Measurements from ENCODE around the gene HOMER3. TPM values are rescaled to one million over a fixed set of nuclear protein-coding genes. Genes with fewer than 3 reads are reported as not detected.

HOMER3 gene
- total and polyA plus RNA-seq, 2 donors (not counting 3 experiments of a cell fraction or from before 2014, with no cell fraction given) = 139 to 184 TPM

DNA sequence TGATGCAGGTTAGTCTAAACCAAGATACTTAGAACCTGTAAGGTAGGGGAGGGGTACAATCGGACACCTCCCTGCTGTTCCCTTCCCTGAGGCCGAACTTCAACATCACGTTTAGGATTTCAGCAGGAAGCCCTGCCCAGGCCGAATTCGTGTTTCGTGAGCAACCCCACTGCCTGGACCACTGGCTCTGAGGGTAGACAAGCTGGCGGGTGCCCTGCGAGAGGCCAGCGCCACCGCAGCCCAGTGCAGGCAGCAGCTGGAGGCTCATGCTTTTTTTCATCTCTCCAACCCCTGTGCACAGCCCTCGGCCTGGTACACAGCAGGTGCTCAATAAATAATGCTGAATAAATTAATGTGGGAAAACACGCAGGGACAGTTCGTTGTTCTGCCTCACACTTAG lies 7.7 kb downstream of the HOMER3 start:
- H3K9me3 ChIP-seq (replicated peaks; ENCODE audit: control insufficient read depth, insufficient read depth, low read length) = no peaks in the 10 kb centered on the region
- H3K4me2 ChIP-seq (ENCODE audit: insufficient read depth, low read length) = no peak overlapping the region
- intact Hi-C loops (cut with micrococcal nuclease) (loop anchor here (2.0 kb wide), 1 partner anchor 54 kb away; no protein-coding TSS in a partner anchor), dilution Hi-C loops (cut with MboI; ENCODE audit: extremely low pct_ligation_motif_present, low sequenced_read_pairs) (no loop called here)
- DNase-seq (ENCODE audit: low read depth, low spot score) (no peak), FAIRE-seq (no peak)
- TF ChIP-seq, protein P1, sequence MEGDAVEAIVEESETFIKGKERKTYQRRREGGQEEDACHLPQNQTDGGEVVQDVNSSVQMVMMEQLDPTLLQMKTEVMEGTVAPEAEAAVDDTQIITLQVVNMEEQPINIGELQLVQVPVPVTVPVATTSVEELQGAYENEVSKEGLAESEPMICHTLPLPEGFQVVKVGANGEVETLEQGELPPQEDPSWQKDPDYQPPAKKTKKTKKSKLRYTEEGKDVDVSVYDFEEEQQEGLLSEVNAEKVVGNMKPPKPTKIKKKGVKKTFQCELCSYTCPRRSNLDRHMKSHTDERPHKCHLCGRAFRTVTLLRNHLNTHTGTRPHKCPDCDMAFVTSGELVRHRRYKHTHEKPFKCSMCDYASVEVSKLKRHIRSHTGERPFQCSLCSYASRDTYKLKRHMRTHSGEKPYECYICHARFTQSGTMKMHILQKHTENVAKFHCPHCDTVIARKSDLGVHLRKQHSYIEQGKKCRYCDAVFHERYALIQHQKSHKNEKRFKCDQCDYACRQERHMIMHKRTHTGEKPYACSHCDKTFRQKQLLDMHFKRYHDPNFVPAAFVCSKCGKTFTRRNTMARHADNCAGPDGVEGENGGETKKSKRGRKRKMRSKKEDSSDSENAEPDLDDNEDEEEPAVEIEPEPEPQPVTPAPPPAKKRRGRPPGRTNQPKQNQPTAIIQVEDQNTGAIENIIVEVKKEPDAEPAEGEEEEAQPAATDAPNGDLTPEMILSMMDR (IDR thresholded peaks at IDR 0.05; ENCODE audit: extremely low read depth in 1 of 2, insufficient read depth in 1 of 2, low read depth in 1 of 2, low read length in 2 of 2) = no peak
- TF ChIP-seq MYC (IDR thresholded peaks at IDR 0.05; ENCODE audit: low read depth, low read length) (no peak), POLR2A (IDR thresholded peaks at IDR 0.05; ENCODE audit: low read depth, low read length) (no peak), POLR2AphosphoS5 (IDR thresholded peaks at IDR 0.05; ENCODE audit: insufficient read depth, low read depth, low read length) (no peak), EZH2 (IDR thresholded peaks at IDR 0.05; ENCODE audit: borderline replicate concordance, low read depth, low read length, severe bottlenecking) (no peak), JUN (IDR thresholded peaks at IDR 0.05; ENCODE audit: borderline replicate concordance, insufficient read depth, insufficient read length, low read depth) (no peak), FOS (IDR thresholded peaks at IDR 0.05; ENCODE audit: borderline replicate concordance, insufficient read depth, low read length) (no peak)
- TF ChIP-seq, protein P2, sequence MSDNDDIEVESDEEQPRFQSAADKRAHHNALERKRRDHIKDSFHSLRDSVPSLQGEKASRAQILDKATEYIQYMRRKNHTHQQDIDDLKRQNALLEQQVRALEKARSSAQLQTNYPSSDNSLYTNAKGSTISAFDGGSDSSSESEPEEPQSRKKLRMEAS (IDR thresholded peaks at IDR 0.05; ENCODE audit: insufficient read depth, insufficient read length) = no peak
- H4K20me1 ChIP-seq (replicated peaks; ENCODE audit: control insufficient read depth, extremely low read depth, insufficient read depth, low read length) = no peaks in the 10 kb centered on the region
- no peaks in the 10 kb centered on the region for H3K4me1 ChIP-seq (ENCODE audit: control insufficient read depth, extremely low read depth, insufficient read depth, low read length)
- no peak overlapping the region for H3K9ac ChIP-seq (replicated peaks; ENCODE audit: extremely low read depth, insufficient read depth, low read length)
- H3K79me2 ChIP-seq (ENCODE audit: control insufficient read depth, insufficient read depth, low read length) = peaks cover 3% of the 10 kb centered on the region
- no peaks in the 10 kb centered on the region for H3K9me1 ChIP-seq (replicated peaks; ENCODE audit: control insufficient read depth, extremely low read depth, insufficient read depth, low read length)
- no TSS peak for BruUV-seq (replicated peaks)
- H3K27me3 ChIP-seq (ENCODE audit: control insufficient read depth in 2 of 2, insufficient read depth in 2 of 2, low read length in 2 of 2) = no peaks in the 10 kb centered on the region
- POLR2A ChIA-PET = interaction anchor here (0.8 kb wide), 1 partner anchor 53 kb away, joined by 3 read pairs; no protein-coding TSS in a partner anchor
- no peak overlapping the region for H3K4me3 ChIP-seq (replicated peaks in 1 of 3; ENCODE audit: insufficient read depth in 1 of 3, low read depth in 1 of 3, low read length in 3 of 3)
- no peak overlapping the region for H2AFZ ChIP-seq (ENCODE audit: low read depth, low read length)
- peaks cover 10 to 41% of the 10 kb centered on the region in 2 experiments for H3K36me3 ChIP-seq (ENCODE audit: control insufficient read depth in 2 of 2, extremely low read depth in 1 of 2, insufficient read depth in 2 of 2, low read length in 2 of 2)
- no peak overlapping the region for H3K27ac ChIP-seq (ENCODE audit: insufficient read depth, low read depth, low read length)
- CTCF ChIA-PET = interaction anchor here (3.9 kb wide), 1 partner anchor 54 kb away, joined by 16 read pairs; no protein-coding TSS in a partner anchor

Measured in endothelial cell of umbilical vein (primary cell).